Stimulated activated effector memory CD8-positive, alpha-beta T cell treated with anti-CD3 and anti-CD28 coated beads, Interleukin-12 subunit alpha, Interleukin-12 subunit beta, amount 100 ng/mL, for 72 hours (primary cell): ENCODE results near the gene MUC5B.
A peak's percentile ranks its signal among the peaks of the same experiment; 100 is the strongest.
"Not testable (repeated sequence)": the region's sequence is repeated elsewhere in the genome, so short reads cannot be mapped to it uniquely, and the experiment has no call there.

Experiments
- ATAC-seq: fragments of 150-1000 bp; cut with Tn5 transposase; 2 replicates; pipeline ENCODE4 v1.10.0; 2021
- DNase-seq, 2 donors: peaks; one replicate each; pipeline ENCODE4 v3.0.0; 2021 to 2022; ENCODE audit warnings: low spot score in 2 of 2
- H3K27ac Mint-ChIP-seq: one replicate; pipeline ENCODE4 v1.8.0; 2022; ENCODE audit warnings: mild to moderate bottlenecking, mixed read lengths
- H3K36me3 Mint-ChIP-seq: one replicate; pipeline ENCODE4 v1.8.0; 2022; ENCODE audit warnings: mild to moderate bottlenecking, mixed read lengths
- H3K4me1 Mint-ChIP-seq: one replicate; pipeline ENCODE4 v1.8.0; 2022; ENCODE audit warnings: mixed read lengths
- H3K4me3 Mint-ChIP-seq: one replicate; pipeline ENCODE4 v1.8.0; 2022; ENCODE audit warnings: mild to moderate bottlenecking, mixed read lengths
- H3K9me3 Mint-ChIP-seq: one replicate; pipeline ENCODE4 v1.8.0; 2022; ENCODE audit warnings: mixed read lengths

Gene MUC5B

DNA sequence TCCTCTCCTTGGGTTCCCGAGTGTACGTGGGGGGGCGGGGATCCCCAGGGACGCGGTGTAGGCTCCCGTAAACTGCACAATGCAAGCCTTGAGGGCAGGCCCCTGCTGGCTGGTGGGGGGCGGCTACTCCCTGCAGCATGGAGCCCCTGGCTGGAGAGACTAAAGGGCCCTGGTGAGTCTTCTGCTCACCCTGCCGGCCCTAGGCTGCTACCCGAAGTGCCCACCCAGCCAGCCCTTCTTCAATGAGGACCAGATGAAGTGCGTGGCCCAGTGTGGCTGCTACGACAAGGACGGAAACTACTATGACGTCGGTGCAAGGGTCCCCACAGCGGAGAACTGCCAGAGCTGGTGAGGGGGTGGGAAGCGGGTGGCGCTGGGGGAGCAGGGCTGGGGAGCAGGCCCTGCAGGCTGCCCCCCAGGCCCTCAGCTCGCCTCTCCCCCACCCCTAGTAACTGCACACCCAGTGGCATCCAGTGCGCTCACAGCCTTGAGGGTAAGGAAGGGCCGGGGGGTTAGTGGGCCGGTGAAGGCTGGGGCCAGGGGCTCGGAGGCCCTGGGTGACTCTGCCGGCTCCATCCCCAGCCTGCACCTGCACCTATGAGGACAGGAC is 16.8 kb downstream of the MUC5B start:
- DNase-seq (no peak), ATAC-seq (no peak)
- H3K27ac Mint-ChIP-seq: no peak overlapping the region
- no peaks in the 10 kb centered on the region for H3K4me1 Mint-ChIP-seq
- H3K36me3 Mint-ChIP-seq: no peaks in the 10 kb centered on the region
- no peak overlapping the region for H3K4me3 Mint-ChIP-seq
- H3K9me3 Mint-ChIP-seq: no peaks in the 10 kb centered on the region

GRCh38 chr11:1240771-1241170 is 17.9 kb downstream of the MUC5B start:
- Mint-ChIP-seq H3K9me3 (no peaks in the 10 kb centered on the region), H3K27ac (no peak overlapping the region), H3K36me3 (no peaks in the 10 kb centered on the region), H3K4me1 (no peaks in the 10 kb centered on the region), H3K4me3 (no peak overlapping the region)
- ATAC-seq (no peak), DNase-seq (no peak)

- no peaks in the 10 kb centered on the region for H3K36me3 Mint-ChIP-seq
- DNase-seq (no peak), ATAC-seq (no peak)
- no peaks in the 10 kb centered on the region for H3K9me3 Mint-ChIP-seq
- no peaks in the 10 kb centered on the region for H3K4me1 Mint-ChIP-seq
- no peak overlapping the region for H3K27ac Mint-ChIP-seq
- H3K4me3 Mint-ChIP-seq: no peak overlapping the region
These were observed 18.8 kb downstream of the MUC5B start for GRCh38 chr11:1241706-1242105.

- H3K36me3 Mint-ChIP-seq: no peaks in the 10 kb centered on the region
- H3K4me1 Mint-ChIP-seq: no peaks in the 10 kb centered on the region
- no peak overlapping the region for H3K4me3 Mint-ChIP-seq
- no peaks in the 10 kb centered on the region for H3K9me3 Mint-ChIP-seq
- no peak overlapping the region for H3K27ac Mint-ChIP-seq
- DNase-seq (no peak), ATAC-seq (no peak)
These were observed 19.4 kb downstream of the MUC5B start for GRCh38 chr11:1242289-1242688.

GRCh38 chr11:1242751-1243150 is 19.9 kb downstream of the MUC5B start:
- not testable (repeated sequence) for H3K4me3 Mint-ChIP-seq, H3K36me3 Mint-ChIP-seq, ATAC-seq, DNase-seq, H3K4me1 Mint-ChIP-seq, H3K27ac Mint-ChIP-seq, H3K9me3 Mint-ChIP-seq

DNA sequence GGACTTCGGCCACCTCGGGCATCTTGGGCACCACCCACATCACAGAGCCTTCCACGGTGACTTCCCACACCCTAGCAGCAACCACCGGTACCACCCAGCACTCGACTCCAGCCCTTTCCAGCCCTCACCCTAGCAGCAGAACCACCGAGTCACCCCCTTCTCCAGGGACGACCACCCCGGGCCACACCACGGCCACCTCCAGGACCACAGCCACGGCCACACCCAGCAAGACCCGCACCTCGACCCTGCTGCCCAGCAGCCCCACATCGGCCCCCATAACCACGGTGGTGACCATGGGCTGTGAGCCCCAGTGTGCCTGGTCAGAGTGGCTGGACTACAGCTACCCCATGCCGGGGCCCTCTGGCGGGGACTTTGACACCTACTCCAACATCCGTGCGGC is 20.7 kb downstream of the MUC5B start:
- not testable (repeated sequence) for H3K9me3 Mint-ChIP-seq, H3K4me1 Mint-ChIP-seq, DNase-seq, ATAC-seq, H3K27ac Mint-ChIP-seq, H3K36me3 Mint-ChIP-seq, H3K4me3 Mint-ChIP-seq

DNA sequence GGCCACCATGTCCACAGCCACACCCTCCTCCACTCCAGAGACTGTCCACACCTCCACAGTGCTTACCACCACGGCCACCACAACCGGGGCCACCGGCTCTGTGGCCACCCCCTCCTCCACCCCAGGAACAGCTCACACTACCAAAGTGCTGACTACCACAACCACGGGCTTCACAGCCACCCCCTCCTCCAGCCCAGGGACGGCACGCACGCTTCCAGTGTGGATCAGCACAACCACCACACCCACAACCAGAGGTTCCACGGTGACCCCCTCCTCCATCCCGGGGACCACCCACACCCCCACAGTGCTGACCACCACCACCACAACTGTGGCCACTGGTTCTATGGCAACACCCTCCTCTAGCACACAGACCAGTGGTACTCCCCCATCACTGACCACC is 21.7 kb downstream of the MUC5B start:
- H3K27ac Mint-ChIP-seq, H3K36me3 Mint-ChIP-seq, H3K9me3 Mint-ChIP-seq, H3K4me1 Mint-ChIP-seq, H3K4me3 Mint-ChIP-seq, DNase-seq, ATAC-seq: not testable (repeated sequence)

GRCh38 chr11:1245717-1246116 is 22.9 kb downstream of the MUC5B start:
- H3K36me3 Mint-ChIP-seq, ATAC-seq, H3K4me3 Mint-ChIP-seq, DNase-seq, H3K4me1 Mint-ChIP-seq, H3K27ac Mint-ChIP-seq, H3K9me3 Mint-ChIP-seq: not testable (repeated sequence)

DNA sequence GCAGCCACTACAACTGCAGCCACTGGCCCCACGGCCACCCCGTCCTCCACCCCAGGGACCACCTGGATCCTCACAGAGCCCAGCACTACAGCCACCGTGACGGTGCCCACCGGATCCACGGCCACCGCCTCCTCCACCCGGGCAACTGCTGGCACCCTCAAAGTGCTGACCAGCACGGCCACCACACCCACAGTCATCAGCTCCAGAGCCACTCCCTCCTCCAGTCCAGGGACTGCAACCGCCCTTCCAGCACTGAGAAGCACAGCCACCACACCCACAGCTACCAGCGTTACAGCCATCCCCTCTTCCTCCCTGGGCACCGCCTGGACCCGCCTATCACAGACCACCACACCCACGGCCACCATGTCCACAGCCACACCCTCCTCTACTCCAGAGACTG is 23.4 kb downstream of the MUC5B start:
- H3K4me3 Mint-ChIP-seq, H3K4me1 Mint-ChIP-seq, H3K9me3 Mint-ChIP-seq, DNase-seq, H3K27ac Mint-ChIP-seq, ATAC-seq, H3K36me3 Mint-ChIP-seq: not testable (repeated sequence)

- not testable (repeated sequence) for H3K9me3 Mint-ChIP-seq, H3K4me1 Mint-ChIP-seq, H3K27ac Mint-ChIP-seq, H3K36me3 Mint-ChIP-seq, ATAC-seq, H3K4me3 Mint-ChIP-seq, DNase-seq
These were observed 24.2 kb downstream of the MUC5B start for GRCh38 chr11:1247026-1247425.

- not testable (repeated sequence) for H3K9me3 Mint-ChIP-seq, DNase-seq, H3K27ac Mint-ChIP-seq, H3K4me1 Mint-ChIP-seq, H3K36me3 Mint-ChIP-seq, ATAC-seq, H3K4me3 Mint-ChIP-seq
These were observed 26.1 kb downstream of the MUC5B start for GRCh38 chr11:1248951-1249350.

- DNase-seq, ATAC-seq, H3K4me3 Mint-ChIP-seq, H3K36me3 Mint-ChIP-seq, H3K9me3 Mint-ChIP-seq, H3K4me1 Mint-ChIP-seq: not testable (repeated sequence)
- peak overlapping the region; percentile 40 for H3K27ac Mint-ChIP-seq
These were observed 27.5 kb downstream of the MUC5B start for GRCh38 chr11:1250411-1250810.

DNA sequence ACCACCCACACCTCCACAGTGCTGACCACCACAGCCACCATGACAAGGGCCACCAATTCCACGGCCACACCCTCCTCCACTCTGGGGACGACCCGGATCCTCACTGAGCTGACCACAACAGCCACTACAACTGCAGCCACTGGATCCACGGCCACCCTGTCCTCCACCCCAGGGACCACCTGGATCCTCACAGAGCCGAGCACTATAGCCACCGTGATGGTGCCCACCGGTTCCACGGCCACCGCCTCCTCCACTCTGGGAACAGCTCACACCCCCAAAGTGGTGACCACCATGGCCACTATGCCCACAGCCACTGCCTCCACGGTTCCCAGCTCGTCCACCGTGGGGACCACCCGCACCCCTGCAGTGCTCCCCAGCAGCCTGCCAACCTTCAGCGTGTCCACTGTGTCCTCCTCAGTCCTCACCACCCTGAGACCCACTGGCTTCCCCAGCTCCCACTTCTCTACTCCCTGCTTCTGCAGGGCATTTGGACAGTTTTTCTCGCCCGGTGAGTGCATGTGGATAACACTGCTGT is 28.4 kb downstream of the MUC5B start:
- Mint-ChIP-seq H3K9me3 (no peaks in the 10 kb centered on the region), H3K4me3 (no peak overlapping the region), H3K27ac (peak overlapping the region; percentile 40), H3K4me1 (peaks cover 7% of the 10 kb centered on the region), H3K36me3 (peaks cover 8% of the 10 kb centered on the region)
- ATAC-seq (no peak), DNase-seq (no peak)

- no peak for DNase-seq
- Mint-ChIP-seq H3K27ac (peak overlapping the region; percentile 37), H3K4me3 (no peak overlapping the region), H3K36me3 (peaks cover 8% of the 10 kb centered on the region), H3K4me1 (peaks cover 7% of the 10 kb centered on the region), H3K9me3 (no peaks in the 10 kb centered on the region)
- no peak for ATAC-seq
These were observed 29.7 kb downstream of the MUC5B start for GRCh38 chr11:1252371-1253102.

DNA sequence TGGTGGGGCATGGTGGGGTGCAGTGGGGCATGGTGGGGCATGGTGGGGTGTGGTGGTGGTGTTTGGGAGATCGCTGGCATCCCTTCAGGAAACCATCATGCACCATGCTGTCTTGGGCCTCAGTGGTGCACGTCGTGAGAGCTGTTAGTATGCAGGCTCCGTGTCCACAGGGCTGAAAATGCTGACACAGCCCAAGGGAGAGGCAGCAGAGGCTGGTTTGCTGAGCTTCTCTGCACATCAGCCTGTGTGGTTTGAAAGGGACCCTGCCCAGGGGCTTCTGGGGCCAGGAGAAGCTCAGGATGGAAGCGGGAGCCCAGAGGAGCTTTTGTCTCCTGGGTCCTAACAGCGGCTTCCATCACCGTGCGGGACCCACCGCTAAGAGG is 30.2 kb downstream of the MUC5B start:
- H3K27ac Mint-ChIP-seq: no peak overlapping the region

GRCh38 chr11:1254086-1254648 is 31.3 kb downstream of the MUC5B start:
- no peak overlapping the region for H3K27ac Mint-ChIP-seq
- peaks cover 8% of the 10 kb centered on the region for H3K36me3 Mint-ChIP-seq
- H3K4me3 Mint-ChIP-seq: no peak overlapping the region
- ATAC-seq: no peak
- peaks cover 7% of the 10 kb centered on the region for H3K4me1 Mint-ChIP-seq
- DNase-seq: no peak
- H3K9me3 Mint-ChIP-seq: no peaks in the 10 kb centered on the region

More for the DNA sequence above, 30.2 kb downstream of the MUC5B start:
- DNase-seq (no peak), ATAC-seq (no peak)
- Mint-ChIP-seq H3K4me1 (peaks cover 7% of the 10 kb centered on the region), H3K36me3 (peaks cover 8% of the 10 kb centered on the region), H3K9me3 (no peaks in the 10 kb centered on the region), H3K4me3 (no peak overlapping the region)
